DMS114 treated with DMSO at 0.1 percent for 48 hours (cell line): Measurements from ENCODE around the gene CAMKK2.
A peak's percentile ranks its signal among the peaks of the same experiment; 100 is the strongest.
"Not testable (repeated sequence)": the region's sequence is repeated elsewhere in the genome, so short reads cannot be mapped to it uniquely, and the experiment has no call there.

Source experiments
- DNase-seq: peaks from one replicate; lab custom pipeline; 2025; ENCODE audit not compliant: unreplicated experiment; lab: John Stamatoyannopoulos, UW

Gene CAMKK2

GRCh38 chr12:121299662-121300061, 3.2 kb upstream of the CAMKK2 start:
- no peak for DNase-seq

DNA sequence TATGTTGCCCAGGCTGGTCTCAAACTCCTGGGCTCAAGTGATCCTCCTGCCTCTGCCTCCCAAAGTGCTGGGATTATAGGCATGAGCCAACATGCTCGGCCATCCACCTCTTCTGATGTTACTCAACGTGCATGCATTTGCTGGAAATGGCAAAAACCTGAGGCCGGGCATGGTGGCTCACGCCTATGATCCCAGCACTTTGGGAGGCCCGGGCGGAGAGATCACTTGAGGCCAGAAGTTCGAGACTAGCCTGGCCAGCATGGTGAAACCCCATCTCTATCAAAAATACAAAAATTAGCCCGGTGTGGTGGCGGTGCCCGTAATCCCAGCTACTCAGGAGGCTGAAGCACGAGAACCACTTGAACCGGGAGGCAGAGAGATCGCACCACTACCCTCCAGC, 1.9 kb upstream of the CAMKK2 start:
- DNase-seq, result not testable (repeated sequence)

- DNase-seq, result peak; percentile 27
Measured at GRCh38 chr12:121297435-121297991, 1.0 kb upstream of the CAMKK2 start.

DNA sequence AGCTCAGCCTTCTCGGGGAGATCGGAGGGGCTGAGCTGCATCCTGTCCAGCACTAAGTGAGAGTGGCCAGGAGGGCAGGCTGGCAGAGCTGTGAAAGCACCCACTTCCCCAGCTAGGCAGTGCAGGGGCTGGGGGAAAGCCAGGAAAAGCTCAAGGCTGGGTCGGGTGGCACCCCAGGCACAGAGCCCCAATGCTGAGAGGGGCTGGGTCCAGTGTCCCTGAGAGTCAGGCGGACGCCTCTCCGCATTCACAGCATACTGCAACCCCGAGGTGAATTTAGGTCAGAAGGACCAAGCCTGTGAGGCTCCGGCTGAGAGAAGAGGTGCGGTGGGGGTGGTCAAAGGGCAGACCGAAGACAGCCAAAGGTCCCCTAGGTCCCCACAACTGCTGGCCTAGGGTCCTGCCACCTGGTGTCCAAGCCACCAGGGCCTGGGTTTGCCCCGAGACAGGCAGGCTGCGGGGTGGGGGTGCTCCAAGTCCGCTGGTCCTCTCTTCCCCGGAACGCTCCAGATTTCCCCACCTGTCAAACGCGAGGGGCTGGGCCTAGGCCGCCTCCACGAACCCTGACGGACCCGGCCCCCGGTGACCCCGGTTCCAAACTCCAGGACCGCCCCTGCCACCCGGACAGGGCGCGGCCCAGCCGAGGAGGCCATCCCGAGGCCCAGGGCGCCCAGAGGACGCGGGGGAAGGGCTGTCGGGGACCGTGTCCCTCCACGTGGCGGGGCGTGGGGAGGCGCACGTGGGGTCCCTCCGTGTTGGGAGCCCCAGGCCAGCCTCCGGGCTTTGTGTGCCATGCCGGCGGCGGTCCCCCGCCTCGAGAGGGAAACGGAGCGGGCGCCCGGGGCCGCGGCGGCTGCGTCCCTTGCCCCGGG, 527 bp downstream of the CAMKK2 start:
- no peak for DNase-seq

DNA sequence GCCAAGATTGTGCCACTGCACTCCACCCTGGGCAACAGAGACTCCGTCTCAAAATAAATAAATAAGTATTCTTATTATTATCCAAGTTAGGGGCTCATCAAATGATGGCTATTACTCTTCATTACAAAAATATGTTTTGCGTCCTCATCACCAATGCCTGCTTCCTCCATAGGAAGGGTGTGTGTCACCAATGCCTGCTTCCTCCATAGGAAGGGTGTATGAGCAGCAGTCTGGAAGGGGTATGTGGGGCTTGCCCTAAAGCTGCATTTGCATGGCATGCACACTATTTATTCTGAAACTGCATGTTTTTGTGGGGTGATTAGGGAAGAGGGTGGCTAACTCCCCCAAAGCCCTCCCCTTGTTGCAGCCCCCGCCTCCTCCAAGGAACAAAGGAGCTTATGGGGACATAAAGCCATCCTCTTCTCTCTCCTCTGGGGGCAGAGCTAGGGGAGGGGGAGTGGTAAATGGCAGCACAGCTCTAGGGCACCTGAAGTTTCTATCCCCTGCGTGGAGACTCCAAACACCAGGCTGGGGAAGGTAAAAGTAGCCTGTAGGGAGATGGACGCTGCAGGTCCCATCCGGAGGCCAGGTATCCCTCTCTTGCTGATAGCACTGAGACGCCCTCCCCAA, 1.3 kb downstream of the CAMKK2 start:
- peak; percentile 22 for DNase-seq

GRCh38 chr12:121294151-121294889, 2.2 kb downstream of the CAMKK2 start:
- no peak for DNase-seq

GRCh38 chr12:121293603-121294002, 2.9 kb downstream of the CAMKK2 start:
- no peak for DNase-seq

- DNase-seq, result no peak
Measured at GRCh38 chr12:121290410-121290809, 6.1 kb downstream of the CAMKK2 start.

- no peak for DNase-seq
Measured at GRCh38 chr12:121289962-121290361, 6.5 kb downstream of the CAMKK2 start.

- no peak for DNase-seq
Measured at GRCh38 chr12:121288986-121289385, 7.5 kb downstream of the CAMKK2 start.

DNA sequence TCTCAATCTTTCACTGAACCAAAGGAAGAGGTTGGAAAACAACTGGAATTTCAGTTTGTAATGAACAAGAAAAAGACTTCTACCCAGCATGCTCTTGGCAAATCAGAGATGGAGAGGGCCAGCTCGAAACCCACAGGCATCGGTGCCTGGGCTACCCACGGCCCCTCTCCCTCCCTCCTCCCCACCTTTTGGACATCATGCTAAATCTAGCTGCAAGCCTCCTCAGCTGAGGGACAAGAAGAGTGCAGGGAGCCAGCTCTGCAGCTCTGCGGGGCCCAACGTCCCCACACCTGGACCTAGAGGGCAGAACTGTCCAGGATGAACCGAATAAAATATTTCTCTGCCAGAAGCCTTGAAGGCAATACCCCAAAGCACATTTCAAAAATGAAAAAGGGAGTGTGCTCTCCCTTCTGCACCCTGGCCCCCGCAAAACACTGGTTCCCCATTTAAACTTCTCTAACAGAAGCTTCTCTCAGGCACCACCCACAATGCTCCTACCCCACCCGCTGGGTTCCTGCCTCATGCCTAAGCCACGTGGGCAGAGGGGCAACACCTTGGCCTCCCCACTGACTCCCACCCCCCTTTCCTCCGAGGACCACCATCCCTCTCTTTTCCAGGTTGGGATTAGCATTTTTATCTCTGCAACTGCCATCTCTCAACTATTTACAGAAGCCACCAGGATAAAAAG, 8.2 kb downstream of the CAMKK2 start:
- no peak for DNase-seq

- DNase-seq, result no peak
Measured at GRCh38 chr12:121287267-121287954, 9.1 kb downstream of the CAMKK2 start.

DNA sequence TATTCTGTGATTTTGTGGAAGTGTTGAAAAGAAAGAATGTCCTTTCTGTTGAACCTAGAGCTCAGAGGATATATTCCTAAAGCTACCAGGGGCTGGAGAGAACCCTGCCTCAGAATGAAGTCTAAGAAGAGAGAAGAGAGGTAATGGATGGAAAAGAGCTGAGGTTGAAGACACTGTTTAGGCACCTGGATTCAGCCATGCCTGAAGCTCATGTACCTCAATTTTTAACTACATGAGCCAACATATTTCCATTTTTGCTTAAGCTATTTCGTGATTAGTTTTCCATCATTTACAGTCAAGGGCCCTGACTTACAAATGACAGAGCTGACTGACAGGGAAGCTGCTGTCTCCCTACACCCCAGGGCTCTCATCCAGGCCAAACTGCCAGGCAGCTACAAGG, 10.7 kb downstream of the CAMKK2 start:
- DNase-seq, result no peak

DNA sequence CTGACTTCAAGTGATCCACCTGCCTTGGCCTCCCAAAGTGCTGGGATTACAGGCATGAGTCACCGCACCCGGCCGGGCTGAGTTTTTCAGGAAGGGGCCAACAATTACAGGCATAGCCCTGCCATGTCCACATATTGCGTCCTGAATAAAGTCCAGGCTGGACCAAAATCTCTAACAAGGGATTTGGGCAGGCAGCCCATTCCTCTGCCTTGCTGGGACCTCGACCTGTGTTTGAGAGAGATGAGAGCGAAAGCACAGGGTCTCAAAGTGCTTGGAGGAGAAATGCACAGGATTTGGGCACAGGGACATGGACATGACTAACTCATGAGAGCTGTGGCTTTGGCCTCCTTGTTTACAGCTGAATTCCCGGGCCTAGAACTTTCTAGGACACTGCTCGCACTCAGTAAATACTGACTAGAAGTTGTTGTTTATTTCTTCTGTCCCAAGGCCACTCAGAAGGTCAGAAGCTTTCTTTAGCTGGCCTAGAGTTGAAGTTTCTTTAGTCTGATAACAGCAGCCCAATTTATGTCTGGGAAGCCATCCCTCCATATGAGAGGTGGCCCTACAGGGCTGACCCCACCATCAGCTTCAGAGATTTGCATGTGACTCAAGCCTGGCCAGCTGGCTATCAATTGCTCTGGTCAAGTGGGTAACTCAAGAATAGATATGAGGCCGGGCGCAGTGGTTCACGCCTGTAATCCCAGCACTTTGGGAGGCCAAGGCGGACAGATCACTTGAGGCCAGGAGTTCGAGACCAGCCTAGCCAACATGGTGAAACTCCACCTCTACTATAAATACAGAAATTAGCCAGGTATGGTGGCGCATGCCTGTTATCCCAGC, 11.7 kb downstream of the CAMKK2 start:
- DNase-seq, result no peak

GRCh38 chr12:121283841-121284240, 12.7 kb downstream of the CAMKK2 start:
- DNase-seq, result no peak

DNA sequence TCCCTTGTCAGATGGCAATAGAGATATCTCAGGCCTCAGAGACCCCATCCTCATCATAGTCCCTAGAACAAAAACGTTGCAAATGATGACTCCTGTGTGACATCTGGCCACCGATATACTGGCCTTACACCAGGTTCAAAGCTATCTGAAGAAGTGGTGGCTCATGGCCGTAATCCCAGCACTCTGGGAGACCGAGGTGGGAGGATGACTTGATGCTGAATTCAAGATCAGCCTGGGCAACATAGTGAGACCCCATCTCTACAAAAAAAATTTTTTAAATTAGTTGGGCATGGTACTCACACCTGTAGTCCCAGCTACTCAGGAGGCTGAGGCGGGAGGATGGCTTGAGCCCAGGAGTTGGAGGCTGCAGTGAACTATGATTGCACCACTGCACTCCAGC, 13.1 kb downstream of the CAMKK2 start:
- DNase-seq, result no peak

DNA sequence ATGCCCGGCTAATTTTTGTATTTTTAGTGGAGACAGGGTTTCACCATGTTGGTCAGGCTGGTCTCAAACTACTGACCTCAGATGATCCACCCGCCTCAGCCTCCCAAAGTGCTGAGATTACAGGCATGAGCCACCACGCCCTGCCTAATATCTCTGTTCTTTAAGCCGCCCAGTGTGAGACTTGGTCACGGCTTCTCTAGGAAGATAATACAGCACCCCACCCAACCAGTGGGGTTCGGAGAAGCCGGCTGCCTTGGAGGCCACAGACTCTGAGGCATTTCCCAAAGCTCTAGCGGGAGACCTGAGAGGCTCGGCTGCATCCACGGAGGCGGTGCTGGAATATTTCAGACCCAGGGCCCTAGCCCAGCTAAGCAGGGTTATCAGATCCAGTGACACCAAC, 13.6 kb downstream of the CAMKK2 start:
- not testable (repeated sequence) for DNase-seq

DNA sequence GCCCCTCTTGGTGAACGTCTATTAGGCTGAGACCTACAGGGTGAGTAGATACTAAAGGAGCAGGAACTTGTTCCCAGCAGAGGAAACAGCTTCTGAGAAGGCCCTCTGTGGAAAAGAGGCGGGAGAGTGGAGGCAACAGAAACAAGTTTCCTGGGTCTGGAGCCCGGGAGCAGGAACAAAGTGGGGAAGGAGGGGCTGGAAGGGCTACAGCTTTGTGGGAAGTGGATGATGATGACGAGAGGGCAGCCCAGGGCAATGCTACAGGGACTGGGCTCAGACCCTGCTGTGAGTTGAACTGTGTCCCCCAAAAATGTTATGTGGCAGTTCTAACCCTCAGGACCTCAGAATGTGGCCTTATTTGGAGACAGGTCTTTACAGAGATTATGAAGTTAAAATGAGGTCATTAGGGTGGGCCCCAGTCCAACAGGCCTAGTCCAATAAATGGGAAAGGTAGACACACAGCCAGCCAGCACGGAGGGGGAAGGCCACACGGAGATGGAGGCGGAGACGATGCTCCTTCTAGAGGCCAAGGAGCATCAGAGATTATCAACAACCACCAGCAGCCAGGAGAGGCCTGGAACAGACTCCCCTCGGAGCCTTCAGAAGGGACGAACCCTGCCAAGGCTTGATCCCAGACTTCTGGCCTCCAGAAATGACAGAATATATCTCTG, 14.3 kb downstream of the CAMKK2 start:
- no peak for DNase-seq

DNA sequence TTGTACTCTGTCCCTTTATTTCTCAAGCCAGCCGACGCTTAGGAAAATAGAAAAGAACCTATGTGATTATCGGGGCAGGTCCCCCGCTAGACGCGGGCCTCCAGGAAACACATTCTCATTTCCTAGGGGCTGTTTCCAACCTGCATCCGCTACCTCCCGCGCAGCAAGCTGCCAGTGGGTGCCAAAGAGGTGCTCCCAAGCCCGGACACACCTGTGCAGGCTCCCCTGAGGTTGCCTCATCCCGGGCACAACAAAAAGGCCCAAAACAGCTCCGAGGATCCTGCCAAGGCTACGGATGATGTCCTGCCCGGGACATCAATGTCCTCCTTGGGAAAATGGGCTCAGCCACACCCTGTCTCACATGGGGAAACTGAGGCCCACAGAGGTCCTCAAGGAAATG, 15.4 kb downstream of the CAMKK2 start:
- not testable (repeated sequence) for DNase-seq
